HCT116 (cell line): Measurements from ENCODE around the gene MTA2. TPM values are rescaled to one million over a fixed set of nuclear protein-coding genes. Genes with fewer than 3 reads are reported as not detected.

Source experiments
- ATAC-seq: fragments of 200-7000 bp; cut with Tn5 transposase; 2 replicates; pipeline ENCODE4 v1.9.1; 2020; ENCODE audit warnings: mild to moderate bottlenecking, moderate library complexity
- BruUV-seq: library from RNA; stranded (reverse); fragments of 400-500 nt; replicated peaks from 2 replicates; lab custom pipeline; 2021; lab: Mats Ljungman, UMichigan
- CTCF ChIA-PET: fragments of 300-600 bp; sonication (Branson Sonifier 250); formaldehyde crosslinking; loops from one replicate; lab custom pipeline; 2021; ENCODE audit warnings: antibody characterized with exemption; lab: Charles Lee
- POLR2A ChIA-PET: fragments of 300-600, 350-600 bp; sonication (Branson Sonifier 250); formaldehyde crosslinking; loops from one replicate; lab custom pipeline; 2021; ENCODE audit warnings: antibody characterized with exemption; lab: Charles Lee
- RAD21 ChIA-PET, 2 experiments: fragments of 300-600 bp; sonication (Branson Sonifier 250); formaldehyde crosslinking; loops; one replicate each; lab custom pipeline; 2023; ENCODE audit warnings: low total read pairs in 2 of 2; ENCODE audit not compliant: uncharacterized antibody in 2 of 2, unreplicated experiment in 2 of 2, low non-redundant PET in 1 of 2; lab: Charles Lee
- DNase-seq: peaks from one replicate; pipeline ENCODE4 v3.0.0-alpha.2; 2010; ENCODE audit warnings: low read depth, low spot score
- H2AFZ ChIP-seq: fragments of 200-600 bp; shearing (Covaris generic), sonication (generic); 2 replicates; pipeline ENCODE4 v1.6.1; 2017; ENCODE audit warnings: low read depth, mixed run types, mixed read lengths, antibody characterized with exemption, low read length; ENCODE audit not compliant: poor library complexity, severe bottlenecking
- H3K27ac ChIP-seq: 2 replicates; pipeline ENCODE4 v1.5.1; 2012; ENCODE audit warnings: low read depth, low read length
- H3K27me3 ChIP-seq: fragments of 200-600 bp; sonication (generic); 2 replicates; pipeline ENCODE4 v1.6.1; 2016; ENCODE audit warnings: mixed run types, low read length, mixed read lengths; ENCODE audit not compliant: insufficient read depth
- H3K36me3 ChIP-seq, 2 experiments: fragments of 200-500 bp in 1 of 2; fragments of 200-600 bp in 1 of 2; sonication (Bioruptor generic) in 1 of 2; sonication (generic) in 1 of 2; 2 replicates each; pipeline versions ENCODE4 v1.5.1 to v1.6.1; 2014 to 2016; ENCODE audit warnings: low read length in 2 of 2, inconsistent platforms in 1 of 2, mixed read lengths in 1 of 2, mixed run types in 1 of 2; ENCODE audit not compliant: insufficient read depth in 2 of 2, control insufficient read depth in 1 of 2
- H3K4me1 ChIP-seq, 2 experiments: fragments of 200-600 bp in 1 of 2; sonication (generic) in 1 of 2; 2 replicates each; pipeline versions ENCODE4 v1.5.1 to v1.6.1; 2012 to 2017; ENCODE audit warnings: low read length in 2 of 2, inconsistent platforms in 1 of 2, mild to moderate bottlenecking in 1 of 2, mixed read lengths in 1 of 2, mixed run types in 1 of 2, moderate library complexity in 1 of 2; ENCODE audit not compliant: insufficient read depth in 2 of 2, control insufficient read depth in 1 of 2
- H3K4me2 ChIP-seq: fragments of 200-600 bp; sonication (generic); 2 replicates; pipeline ENCODE4 v1.6.1; 2017; ENCODE audit warnings: mixed run types, low read length, mixed read lengths
- H3K4me3 ChIP-seq, 2 experiments: fragments of 200-600 bp in 1 of 2; sonication (generic) in 1 of 2; replicated peaks in 1 of 2; 2 replicates each; pipeline ENCODE4 v1.5.1; 2011 to 2016; ENCODE audit warnings: low read length in 2 of 2, control low read depth in 1 of 2, low read depth in 1 of 2, mild to moderate bottlenecking in 1 of 2, mixed read lengths in 1 of 2, mixed run types in 1 of 2
- H3K79me2 ChIP-seq: fragments of 200-600 bp; sonication (generic); 2 replicates; pipeline ENCODE4 v1.6.1; 2017; ENCODE audit warnings: mild to moderate bottlenecking, mixed run types, low read length, moderate library complexity, mixed read lengths; ENCODE audit not compliant: insufficient read depth
- H3K9ac ChIP-seq: fragments of 200-600 bp; sonication (generic); 2 replicates; pipeline ENCODE4 v1.6.1; 2016; ENCODE audit warnings: low read length, mixed read lengths
- H3K9me2 ChIP-seq: fragments of 200-600 bp; sonication (generic), shearing (Covaris generic); 2 replicates; pipeline ENCODE4 v1.6.1; 2017; ENCODE audit warnings: mixed run types, mild to moderate bottlenecking, moderate library complexity; ENCODE audit not compliant: insufficient read depth
- H3K9me3 ChIP-seq, 2 experiments: fragments of 200-500 bp in 1 of 2; fragments of 200-600 bp in 1 of 2; sonication (Bioruptor generic) in 1 of 2; sonication (generic) in 1 of 2; 2 replicates each; pipeline ENCODE4 v1.6.1; 2014 to 2017; ENCODE audit warnings: low read length in 2 of 2, mixed read lengths in 2 of 2, inconsistent platforms in 1 of 2, low read depth in 1 of 2, mild to moderate bottlenecking in 1 of 2, mixed run types in 1 of 2, moderate library complexity in 1 of 2; ENCODE audit not compliant: control insufficient read depth in 1 of 2, insufficient read depth in 1 of 2
- H4K20me1 ChIP-seq: fragments of 200-600 bp; sonication (generic), shearing (Covaris generic); 2 replicates; pipeline ENCODE4 v1.6.1; 2017; ENCODE audit warnings: mixed run types, mild to moderate bottlenecking, moderate library complexity; ENCODE audit not compliant: insufficient read depth
- CBX3 ChIP-seq: IDR thresholded peaks from 2 replicates; pipeline ENCODE4 v1.6.1; 2012; ENCODE audit warnings: low read depth
- EGR1 ChIP-seq: IDR thresholded peaks from 2 replicates; pipeline ENCODE4 v1.6.1; 2012; ENCODE audit warnings: low read depth
- ELF1 ChIP-seq: IDR thresholded peaks from 2 replicates; pipeline ENCODE4 v1.6.1; 2012; ENCODE audit warnings: low read depth, borderline replicate concordance
- EZH2 ChIP-seq: fragments of 200-600 bp; sonication (generic); IDR thresholded peaks from 2 replicates; pipeline ENCODE4 v1.6.1; 2017; ENCODE audit warnings: antibody characterized with exemption, mixed run types
- EZH2phosphoT487 ChIP-seq: fragments of 200-600 bp; IDR thresholded peaks from 2 replicates; pipeline ENCODE4 v1.6.1; 2018; ENCODE audit warnings: antibody characterized with exemption, borderline replicate concordance
- FOSL1 ChIP-seq: IDR thresholded peaks from 2 replicates; pipeline ENCODE4 v1.6.1; 2012; ENCODE audit warnings: low read depth
- POLR2A ChIP-seq: IDR thresholded peaks from 2 replicates; pipeline ENCODE4 v1.7.0; 2011; ENCODE audit warnings: borderline replicate concordance; ENCODE audit not compliant: insufficient read depth, insufficient read length; ENCODE audit errors: extremely low read depth
- POLR2AphosphoS5 ChIP-seq: IDR thresholded peaks from 2 replicates; pipeline ENCODE4 v1.6.1; 2011; ENCODE audit warnings: mild to moderate bottlenecking, low read depth, low read length, moderate library complexity
- RAD21 ChIP-seq: IDR thresholded peaks from 2 replicates; pipeline ENCODE4 v1.6.1; 2012; ENCODE audit warnings: low read depth, mild to moderate bottlenecking
- SP1 ChIP-seq: IDR thresholded peaks from 2 replicates; pipeline ENCODE4 v1.6.1; 2012; ENCODE audit warnings: low read depth
- SRF ChIP-seq: IDR thresholded peaks from 2 replicates; pipeline ENCODE4 v1.6.1; 2012; ENCODE audit warnings: low read depth
- YY1 ChIP-seq: IDR thresholded peaks from 2 replicates; pipeline ENCODE4 v1.6.1; 2011; ENCODE audit warnings: low read length, low read depth, moderate library complexity, mild to moderate bottlenecking; ENCODE audit not compliant: insufficient replicate concordance; ENCODE audit errors: extremely low read depth
- ZNF274 ChIP-seq: fragments of 200-500 bp; sonication (Bioruptor generic); IDR thresholded peaks from 2 replicates; pipeline ENCODE4 v1.6.1; 2014; ENCODE audit warnings: mild to moderate bottlenecking, low read depth, low read length, inconsistent platforms
- intact Hi-C: fragments of 100-400 bp; cut with micrococcal nuclease; formaldehyde crosslinking; loops from 2 replicates; pipeline ENCODE4 v1.10.0; 2022
- total RNA-seq: library from RNA; stranded (reverse); gene quantifications from one replicate; pipeline ENCODE4 v1.2.1, GENCODE V29; 2021; ENCODE audit not compliant: unreplicated experiment
- TF ChIP-seq, protein P1 (sequence below): IDR thresholded peaks from 2 replicates; pipeline ENCODE4 v1.6.1; 2012; ENCODE audit warnings: low read depth
- TF ChIP-seq, protein P2 (sequence below): IDR thresholded peaks from 2 replicates; pipeline ENCODE4 v1.6.1; 2011; ENCODE audit warnings: mild to moderate bottlenecking, low read length, moderate library complexity; ENCODE audit not compliant: insufficient replicate concordance; ENCODE audit errors: extremely low read depth
- TF ChIP-seq, protein P3 (sequence below): IDR thresholded peaks from 2 replicates; pipeline ENCODE4 v1.6.1; 2012
- TF ChIP-seq, protein P4 (sequence below), 3 experiments: fragments of 200-600 bp in 1 of 3; sonication (generic) in 1 of 3; IDR thresholded peaks in 2 of 3; conservative IDR thresholded peaks in 1 of 3; 2 replicates each; pipeline ENCODE4 v1.5.1; 2012 to 2017; ENCODE audit warnings: low read depth in 2 of 3, low read length in 2 of 3, antibody characterized with exemption in 1 of 3, borderline replicate concordance in 1 of 3, control low read depth in 1 of 3, mild to moderate bottlenecking in 1 of 3, mixed read lengths in 1 of 3, mixed run types in 1 of 3, moderate library complexity in 1 of 3; ENCODE audit not compliant: insufficient read depth in 1 of 3

Gene MTA2
- total RNA-seq, 1 experiment from 2014 or later: 98.9 TPM

DNA sequence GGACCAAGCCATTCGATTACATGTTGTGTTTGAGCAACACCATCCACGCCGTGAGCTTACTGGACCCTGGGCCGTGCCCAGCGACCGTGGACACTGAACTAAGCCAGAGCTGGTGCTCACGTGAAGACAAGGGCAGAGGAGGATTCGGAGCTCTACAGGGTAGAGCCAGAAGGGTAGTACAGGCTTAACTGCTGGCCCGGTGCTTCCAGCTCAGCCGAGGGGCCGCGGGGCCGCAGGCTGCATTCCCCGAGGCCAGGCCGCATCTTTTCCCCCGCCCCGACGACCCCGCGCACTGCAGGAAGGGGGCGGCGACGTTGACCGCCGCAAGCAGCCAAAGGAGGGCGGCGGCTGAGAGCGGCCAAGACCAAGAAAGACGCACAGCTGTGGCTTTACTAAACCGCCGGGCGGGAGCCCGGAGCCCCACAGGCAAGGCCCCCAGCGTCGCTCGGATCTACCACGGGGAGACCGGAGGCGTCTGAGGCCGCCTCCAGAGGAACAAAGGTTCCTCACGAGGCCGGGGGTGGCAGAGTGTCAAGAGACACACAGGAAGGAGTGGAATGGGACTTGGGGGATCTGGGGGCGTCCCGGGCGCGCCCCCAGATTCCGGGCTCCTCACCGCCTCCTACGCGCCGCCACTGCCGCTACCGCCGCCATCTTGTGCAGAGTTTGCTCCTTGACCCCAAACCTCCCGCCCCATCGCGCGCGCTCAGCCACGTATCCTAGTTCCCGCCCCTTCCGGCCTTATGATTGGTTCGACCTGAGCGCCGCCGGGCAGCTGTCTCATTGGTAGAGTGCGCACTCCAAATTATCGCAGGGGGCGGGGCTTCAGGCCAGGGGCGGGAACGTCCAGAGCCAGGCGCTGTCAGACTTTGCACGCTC, 44.5 kb upstream of the MTA2 start, which contains the start of gene GANAB:
Gene GANAB, minus strand, starts transcription at position 668 of the 879 bp plus-strand sequence. Its CDS starts 14 bp downstream, at position 654.
- no peaks in the 10 kb centered on the region for H4K20me1 ChIP-seq
- intact Hi-C loops: loop anchor here (5.0 kb wide), 1 partner anchor 34 kb away; the partner anchor contains the start of genes EML3 and ROM1
- peak within 1 kb of the TSS; percentile 96 to 100 for H3K4me3 ChIP-seq
- H3K9ac ChIP-seq: peak within 1 kb of the TSS; percentile 99
- no peak within 1 kb of the TSS for H2AFZ ChIP-seq
- CTCF ChIA-PET: interaction anchor here (1.6 kb wide), 1 partner anchor 221 kb away, joined by 4 read pairs; no protein-coding TSS in a partner anchor
- peaks cover 5 to 20% of the 10 kb centered on the region in 2 experiments; a peak in 3 of 4 replicates for H3K4me1 ChIP-seq
- POLR2A ChIA-PET: interaction anchor here (0.8 to 14.1 kb wide), 5 partner anchors 9 to 195 kb away, joined by 3 to 195 read pairs (median 5); partner anchors contain the start of genes B3GAT3, C11orf98 and CSKMT
- TSS peak; percentile 54 for BruUV-seq
- H3K9me2 ChIP-seq: no peaks in the 10 kb centered on the region
- peaks cover 10 to 22% of the 10 kb centered on the region in 2 experiments; a peak in 3 of 4 replicates for H3K36me3 ChIP-seq
- no peaks in the 10 kb centered on the region for H3K27me3 ChIP-seq
- peaks cover 65% of the 10 kb centered on the region for H3K79me2 ChIP-seq
- no peaks in the 10 kb centered on the region for H3K9me3 ChIP-seq
- H3K4me2 ChIP-seq: peak within 1 kb of the TSS; percentile 84
- ATAC-seq (peak; percentile 97), DNase-seq (peak; percentile 88)
- H3K27ac ChIP-seq: peak within 1 kb of the TSS; percentile 92
- RAD21 ChIA-PET: interaction anchor here in 1 of 2 experiments (0.6 kb wide), 1 partner anchor 248 kb away, joined by 3 read pairs; no protein-coding TSS in a partner anchor
- TF ChIP-seq EZH2: no peak
- TF ChIP-seq EGR1: peak; percentile 69
- TF ChIP-seq, protein P1, sequence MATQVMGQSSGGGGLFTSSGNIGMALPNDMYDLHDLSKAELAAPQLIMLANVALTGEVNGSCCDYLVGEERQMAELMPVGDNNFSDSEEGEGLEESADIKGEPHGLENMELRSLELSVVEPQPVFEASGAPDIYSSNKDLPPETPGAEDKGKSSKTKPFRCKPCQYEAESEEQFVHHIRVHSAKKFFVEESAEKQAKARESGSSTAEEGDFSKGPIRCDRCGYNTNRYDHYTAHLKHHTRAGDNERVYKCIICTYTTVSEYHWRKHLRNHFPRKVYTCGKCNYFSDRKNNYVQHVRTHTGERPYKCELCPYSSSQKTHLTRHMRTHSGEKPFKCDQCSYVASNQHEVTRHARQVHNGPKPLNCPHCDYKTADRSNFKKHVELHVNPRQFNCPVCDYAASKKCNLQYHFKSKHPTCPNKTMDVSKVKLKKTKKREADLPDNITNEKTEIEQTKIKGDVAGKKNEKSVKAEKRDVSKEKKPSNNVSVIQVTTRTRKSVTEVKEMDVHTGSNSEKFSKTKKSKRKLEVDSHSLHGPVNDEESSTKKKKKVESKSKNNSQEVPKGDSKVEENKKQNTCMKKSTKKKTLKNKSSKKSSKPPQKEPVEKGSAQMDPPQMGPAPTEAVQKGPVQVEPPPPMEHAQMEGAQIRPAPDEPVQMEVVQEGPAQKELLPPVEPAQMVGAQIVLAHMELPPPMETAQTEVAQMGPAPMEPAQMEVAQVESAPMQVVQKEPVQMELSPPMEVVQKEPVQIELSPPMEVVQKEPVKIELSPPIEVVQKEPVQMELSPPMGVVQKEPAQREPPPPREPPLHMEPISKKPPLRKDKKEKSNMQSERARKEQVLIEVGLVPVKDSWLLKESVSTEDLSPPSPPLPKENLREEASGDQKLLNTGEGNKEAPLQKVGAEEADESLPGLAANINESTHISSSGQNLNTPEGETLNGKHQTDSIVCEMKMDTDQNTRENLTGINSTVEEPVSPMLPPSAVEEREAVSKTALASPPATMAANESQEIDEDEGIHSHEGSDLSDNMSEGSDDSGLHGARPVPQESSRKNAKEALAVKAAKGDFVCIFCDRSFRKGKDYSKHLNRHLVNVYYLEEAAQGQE: no peak
- no peak; the same call in 1 of the 2 replicates for TF ChIP-seq FOSL1
- no peak for TF ChIP-seq RAD21
- TF ChIP-seq, protein P2, sequence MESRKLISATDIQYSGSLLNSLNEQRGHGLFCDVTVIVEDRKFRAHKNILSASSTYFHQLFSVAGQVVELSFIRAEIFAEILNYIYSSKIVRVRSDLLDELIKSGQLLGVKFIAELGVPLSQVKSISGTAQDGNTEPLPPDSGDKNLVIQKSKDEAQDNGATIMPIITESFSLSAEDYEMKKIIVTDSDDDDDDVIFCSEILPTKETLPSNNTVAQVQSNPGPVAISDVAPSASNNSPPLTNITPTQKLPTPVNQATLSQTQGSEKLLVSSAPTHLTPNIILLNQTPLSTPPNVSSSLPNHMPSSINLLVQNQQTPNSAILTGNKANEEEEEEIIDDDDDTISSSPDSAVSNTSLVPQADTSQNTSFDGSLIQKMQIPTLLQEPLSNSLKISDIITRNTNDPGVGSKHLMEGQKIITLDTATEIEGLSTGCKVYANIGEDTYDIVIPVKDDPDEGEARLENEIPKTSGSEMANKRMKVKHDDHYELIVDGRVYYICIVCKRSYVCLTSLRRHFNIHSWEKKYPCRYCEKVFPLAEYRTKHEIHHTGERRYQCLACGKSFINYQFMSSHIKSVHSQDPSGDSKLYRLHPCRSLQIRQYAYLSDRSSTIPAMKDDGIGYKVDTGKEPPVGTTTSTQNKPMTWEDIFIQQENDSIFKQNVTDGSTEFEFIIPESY: peak; percentile 24
- no peak for TF ChIP-seq CBX3
- peak; percentile 98 for TF ChIP-seq YY1
- no peak; the same call in 1 of the 2 replicates for TF ChIP-seq SRF
- no peak for TF ChIP-seq ELF1
- TF ChIP-seq, protein P3, sequence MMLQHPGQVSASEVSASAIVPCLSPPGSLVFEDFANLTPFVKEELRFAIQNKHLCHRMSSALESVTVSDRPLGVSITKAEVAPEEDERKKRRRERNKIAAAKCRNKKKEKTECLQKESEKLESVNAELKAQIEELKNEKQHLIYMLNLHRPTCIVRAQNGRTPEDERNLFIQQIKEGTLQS: no peak
- peak; percentile 83 for TF ChIP-seq POLR2A
- TF ChIP-seq ZNF274: no peak
- TF ChIP-seq, protein P4, sequence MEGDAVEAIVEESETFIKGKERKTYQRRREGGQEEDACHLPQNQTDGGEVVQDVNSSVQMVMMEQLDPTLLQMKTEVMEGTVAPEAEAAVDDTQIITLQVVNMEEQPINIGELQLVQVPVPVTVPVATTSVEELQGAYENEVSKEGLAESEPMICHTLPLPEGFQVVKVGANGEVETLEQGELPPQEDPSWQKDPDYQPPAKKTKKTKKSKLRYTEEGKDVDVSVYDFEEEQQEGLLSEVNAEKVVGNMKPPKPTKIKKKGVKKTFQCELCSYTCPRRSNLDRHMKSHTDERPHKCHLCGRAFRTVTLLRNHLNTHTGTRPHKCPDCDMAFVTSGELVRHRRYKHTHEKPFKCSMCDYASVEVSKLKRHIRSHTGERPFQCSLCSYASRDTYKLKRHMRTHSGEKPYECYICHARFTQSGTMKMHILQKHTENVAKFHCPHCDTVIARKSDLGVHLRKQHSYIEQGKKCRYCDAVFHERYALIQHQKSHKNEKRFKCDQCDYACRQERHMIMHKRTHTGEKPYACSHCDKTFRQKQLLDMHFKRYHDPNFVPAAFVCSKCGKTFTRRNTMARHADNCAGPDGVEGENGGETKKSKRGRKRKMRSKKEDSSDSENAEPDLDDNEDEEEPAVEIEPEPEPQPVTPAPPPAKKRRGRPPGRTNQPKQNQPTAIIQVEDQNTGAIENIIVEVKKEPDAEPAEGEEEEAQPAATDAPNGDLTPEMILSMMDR (IDR thresholded peaks at IDR 0.05 in 2 of 3, conservative IDR thresholded peaks at IDR 0.05 in 1 of 3; ENCODE audit: borderline replicate concordance in 1 of 3, insufficient read depth in 1 of 3, low read depth in 2 of 3, low read length in 2 of 3): no peak
- TF ChIP-seq POLR2AphosphoS5: peak; percentile 98
- TF ChIP-seq SP1: peak; percentile 82
- no peak for TF ChIP-seq EZH2phosphoT487
